ENCODE data around the gene ASB6.
"Not testable (repeated sequence)": the region's sequence is repeated elsewhere in the genome, so short reads cannot be mapped to it uniquely, and the experiment has no call there.

ASB6 gene

DNA sequence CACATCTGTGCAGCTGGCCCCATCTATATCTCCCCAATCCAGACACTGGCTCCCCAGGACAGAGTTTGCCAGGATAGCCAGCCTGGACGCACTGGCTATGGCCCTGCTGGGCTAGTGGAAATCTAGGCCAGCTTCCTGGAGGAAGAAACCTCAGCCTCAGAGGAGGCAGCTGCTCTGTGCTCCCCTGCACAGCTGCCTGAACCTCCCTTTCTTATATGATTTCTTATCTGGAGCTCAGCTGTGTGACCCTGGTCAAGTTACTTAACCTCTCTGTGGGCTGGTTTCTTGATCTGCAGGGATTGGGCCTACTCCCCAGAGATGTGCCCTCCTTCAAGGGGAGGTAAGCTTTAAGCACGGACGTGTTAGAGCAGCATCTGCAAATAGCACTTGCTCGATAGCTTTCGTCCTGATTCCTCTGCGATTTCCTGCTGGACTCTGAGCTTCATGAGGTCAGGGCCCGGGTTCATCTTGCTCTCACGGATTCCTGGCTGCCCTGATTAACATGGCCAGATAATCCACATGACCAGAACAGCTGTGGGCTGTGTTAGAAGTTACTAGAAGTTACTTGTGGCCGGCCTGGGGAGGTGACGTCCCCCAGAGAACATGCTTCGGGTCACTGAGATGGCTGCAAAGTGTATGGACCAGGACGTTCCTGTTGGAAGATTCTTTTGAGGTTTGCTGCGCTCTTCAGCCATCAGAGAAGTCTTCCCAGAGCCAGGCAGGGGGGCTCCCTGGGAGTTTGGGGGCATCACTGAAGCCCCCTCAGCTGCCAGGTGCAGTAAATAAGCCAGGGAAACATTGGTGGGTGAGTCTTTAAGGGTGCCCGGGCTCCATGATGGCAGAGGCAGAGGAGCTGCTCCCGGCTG, 35.6 kb downstream of the ASB6 start:
- DNase-seq (ENCODE audit: low read depth), result no peak

DNA sequence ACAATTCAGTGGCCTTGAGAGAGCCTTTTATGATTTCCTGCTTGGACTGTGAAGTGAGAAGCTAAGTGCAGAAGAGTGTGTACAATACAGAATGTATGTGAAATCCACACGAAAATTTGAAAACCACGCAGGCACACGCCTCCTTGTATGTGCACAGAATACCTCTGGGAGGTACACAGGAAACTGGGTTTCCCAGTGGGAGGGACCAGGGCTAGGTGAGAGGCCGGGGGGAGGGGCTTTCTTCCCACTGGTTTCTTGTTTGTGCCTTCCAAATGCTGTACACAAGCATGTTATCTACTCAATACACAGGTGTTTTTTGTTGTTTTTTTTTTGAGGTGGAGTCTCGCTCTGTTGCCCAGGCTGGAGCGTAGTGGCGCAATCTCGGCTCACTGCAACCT, 37.2 kb downstream of the ASB6 start:
- no peak for DNase-seq (ENCODE audit: low read depth)

DNA sequence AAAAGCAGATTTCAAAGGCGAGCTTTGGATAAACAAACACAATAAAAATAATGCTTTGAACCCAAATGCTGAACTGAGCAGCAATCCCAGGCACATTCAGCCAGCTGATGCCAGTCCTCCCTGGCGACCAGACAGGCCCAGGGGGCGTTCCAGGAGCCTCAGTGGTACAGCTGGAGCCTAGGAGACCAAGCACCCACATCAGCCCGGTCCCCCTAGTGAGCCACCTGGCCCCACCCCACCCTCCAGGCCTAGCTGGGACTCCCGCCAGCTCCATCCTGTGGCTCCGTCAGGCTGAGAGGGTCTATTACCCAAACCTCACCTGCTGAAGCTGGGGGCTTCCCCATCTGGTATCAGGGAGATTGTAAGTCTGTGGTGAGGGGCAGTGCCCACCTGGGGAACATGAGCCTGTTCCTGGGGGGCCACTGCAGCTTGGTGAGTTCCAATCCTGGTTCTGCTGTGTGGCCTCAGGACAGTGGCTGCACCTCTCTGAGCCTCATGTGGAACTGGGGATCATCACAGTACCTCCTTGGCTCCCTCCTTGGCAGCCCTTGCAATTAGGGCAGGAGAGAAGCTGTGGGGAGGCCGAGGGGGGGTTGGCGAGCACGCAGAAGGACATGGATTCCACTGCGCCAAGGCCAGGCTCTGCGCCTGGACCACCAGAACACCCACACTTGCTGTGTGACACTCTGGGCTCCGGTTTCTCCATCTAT, 37.7 kb downstream of the ASB6 start:
- no peak for DNase-seq (ENCODE audit: low read depth)

- DNase-seq (ENCODE audit: low read depth), result no peak
These were observed 39.1 kb downstream of the ASB6 start for GRCh38 chr9:129602598-129603415.

DNA sequence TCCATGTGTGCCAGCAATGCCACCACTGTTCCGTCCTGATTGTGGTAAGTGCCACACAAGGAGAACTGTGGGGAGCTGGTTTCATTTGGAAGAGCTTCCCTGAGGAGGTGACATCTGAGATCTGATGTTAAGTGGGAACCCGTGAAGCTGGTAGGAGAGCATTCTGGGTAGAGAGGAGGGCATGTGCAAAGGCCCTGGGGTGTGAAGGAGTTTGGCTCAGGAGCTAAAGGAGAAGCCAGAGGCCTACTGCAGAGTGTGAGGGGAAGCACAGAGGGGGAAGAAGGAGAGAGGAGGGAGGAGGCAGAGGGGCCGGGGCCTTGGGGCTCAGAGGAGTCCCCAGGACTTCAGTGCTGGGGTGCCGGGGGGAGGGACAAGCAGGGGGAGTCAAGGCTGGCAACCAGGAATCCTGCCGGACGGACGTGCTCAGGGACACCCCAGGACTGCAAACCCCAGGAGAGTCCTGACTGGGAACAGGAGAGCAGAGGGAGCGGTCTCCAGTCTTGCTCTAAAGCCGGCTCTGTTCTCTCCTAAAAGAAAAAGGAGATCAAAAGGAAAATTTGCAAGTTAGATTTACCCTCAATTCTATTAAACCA, 40.8 kb downstream of the ASB6 start:
- DNase-seq (ENCODE audit: low read depth), result no peak

DNA sequence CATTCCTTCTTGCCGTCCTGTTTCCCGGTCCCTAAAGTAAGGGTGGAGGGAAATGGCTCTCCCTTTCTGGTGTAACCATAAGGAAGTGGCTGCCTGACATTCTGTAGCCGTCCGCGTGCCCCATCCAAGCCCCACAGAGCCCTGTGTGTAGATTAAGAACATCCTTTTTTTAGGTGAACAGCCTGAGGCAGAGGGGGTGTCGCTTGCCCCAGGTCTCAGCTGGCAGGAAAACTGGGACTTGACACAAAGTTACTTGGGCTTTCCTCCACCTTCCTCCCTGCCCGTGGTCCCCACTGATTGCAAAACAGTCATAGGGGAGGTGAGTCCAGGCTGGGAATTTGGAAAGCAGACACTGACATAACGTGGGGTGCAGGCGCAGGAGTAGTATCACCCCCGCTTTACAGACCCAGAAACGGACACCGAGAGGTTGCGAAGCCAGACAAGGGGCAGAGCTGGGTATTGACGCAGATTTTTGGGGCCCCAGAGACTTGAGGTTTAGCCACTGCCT, 43.8 kb downstream of the ASB6 start:
- DNase-seq (ENCODE audit: low read depth), result no peak

DNA sequence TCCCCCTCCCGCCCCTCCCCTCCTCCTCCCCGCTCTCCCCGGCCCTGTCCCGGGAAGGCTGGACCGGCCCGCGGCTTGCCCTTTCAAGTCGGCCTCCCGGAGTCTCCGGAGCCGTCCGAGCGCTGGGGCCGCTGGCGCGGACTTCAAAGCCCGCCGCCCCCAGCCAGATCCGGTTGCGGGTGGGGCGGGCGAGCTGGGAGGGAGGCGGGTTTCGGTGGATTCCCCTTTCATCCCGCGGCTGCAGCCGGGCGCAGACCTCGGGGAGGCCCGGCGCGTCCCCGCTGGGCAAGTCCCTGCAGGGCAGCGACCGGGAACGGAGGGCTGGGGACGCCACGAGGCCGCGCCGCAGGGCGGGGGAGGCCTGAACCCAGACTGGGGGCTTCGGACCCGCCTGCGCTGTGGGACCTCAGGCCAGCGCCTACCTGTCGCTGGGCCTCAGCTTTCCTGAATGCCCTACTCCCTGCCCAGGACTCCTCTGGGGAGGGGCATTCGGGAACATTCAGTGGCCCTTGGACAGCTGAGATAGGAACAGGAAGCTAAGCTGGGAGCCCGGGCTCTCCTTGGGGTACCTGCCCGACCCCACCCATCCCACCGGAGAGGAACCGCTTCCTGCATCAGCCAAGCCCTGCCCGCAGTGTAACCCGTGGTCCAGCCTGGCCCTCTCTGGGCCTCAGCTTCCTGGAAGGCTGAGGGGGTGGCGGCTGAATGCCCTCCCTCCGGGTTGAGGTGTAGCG, 44.4 kb downstream of the ASB6 start:
- DNase-seq (ENCODE audit: low read depth), result peak; percentile 70

- peak; percentile 82 for DNase-seq (ENCODE audit: low read depth)
These were observed 45.2 kb downstream of the ASB6 start for GRCh38 chr9:129596541-129597331.

DNA sequence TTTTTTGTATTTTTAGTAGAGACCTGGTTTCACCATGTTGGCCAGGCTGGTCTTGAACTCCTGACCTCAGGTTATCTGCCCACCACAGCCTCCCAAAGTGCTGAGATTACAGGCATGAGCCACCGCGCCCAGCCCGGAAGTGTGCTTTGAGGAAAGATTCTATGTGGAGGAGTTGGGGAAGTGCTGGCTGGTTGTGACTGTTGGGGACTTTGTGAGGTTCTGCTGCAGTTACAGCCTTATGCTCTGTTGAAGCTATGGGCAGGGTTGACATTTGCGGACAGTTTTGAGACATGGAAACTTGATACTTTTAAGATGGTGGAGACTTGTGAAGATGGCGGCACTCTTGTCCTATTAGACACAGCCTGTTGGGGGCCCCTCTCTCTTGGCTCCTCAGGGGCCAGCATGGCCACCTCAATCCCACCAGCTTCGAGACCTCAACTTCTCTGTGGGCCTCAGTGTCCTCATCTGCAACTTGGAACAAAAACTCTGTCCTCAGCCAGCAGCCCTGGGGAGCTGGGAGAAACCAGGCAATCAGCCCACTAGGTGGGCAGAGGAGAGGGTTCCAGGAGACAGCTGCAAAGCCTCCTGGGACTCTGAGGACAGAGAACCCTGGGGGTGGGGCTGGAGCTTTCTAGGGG, 45.9 kb downstream of the ASB6 start:
- no peak for DNase-seq (ENCODE audit: low read depth)

DNA sequence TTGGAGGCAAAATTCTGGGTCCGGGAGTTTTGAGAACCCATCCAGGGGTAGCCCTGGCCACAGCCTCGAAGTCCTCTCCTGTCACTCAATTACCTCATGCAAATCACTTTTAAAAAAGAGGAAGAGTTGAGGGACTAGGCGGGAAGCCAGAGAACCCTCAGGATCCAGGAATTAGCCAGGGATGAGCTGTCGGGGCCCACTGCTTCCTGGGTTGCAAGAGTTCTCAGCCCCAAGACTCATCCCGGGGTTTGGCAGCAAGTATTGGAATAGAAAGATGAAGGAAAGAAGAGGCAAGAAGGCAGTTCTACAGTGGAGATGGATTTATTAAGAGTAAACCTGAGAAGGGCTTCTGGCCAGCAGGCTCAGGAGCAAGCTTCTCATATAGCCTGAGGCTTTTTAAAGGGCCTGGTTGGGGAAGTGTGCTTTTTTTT, 46.6 kb downstream of the ASB6 start:
- peak; percentile 74 for DNase-seq (ENCODE audit: low read depth)

DNA sequence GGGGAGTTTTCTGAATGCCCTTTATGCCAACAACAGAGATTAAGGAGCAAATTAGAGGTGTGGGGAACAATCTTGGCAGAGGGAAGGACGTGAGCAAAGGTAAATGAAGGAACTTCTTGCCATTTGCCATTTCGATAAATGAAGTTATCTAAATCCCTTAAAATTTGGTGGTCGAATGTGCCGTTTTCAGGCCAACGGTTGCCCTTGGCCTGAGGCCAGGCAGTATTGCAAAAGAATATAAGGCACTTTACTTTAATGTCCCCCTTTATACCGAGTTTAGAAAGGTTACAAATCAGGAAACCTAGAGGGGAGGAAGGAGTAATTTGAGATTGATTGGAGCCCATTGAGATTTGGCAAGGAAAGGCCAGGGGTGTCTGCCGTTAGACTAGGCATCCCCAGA, 47.3 kb downstream of the ASB6 start:
- DNase-seq (ENCODE audit: low read depth), result no peak

DNA sequence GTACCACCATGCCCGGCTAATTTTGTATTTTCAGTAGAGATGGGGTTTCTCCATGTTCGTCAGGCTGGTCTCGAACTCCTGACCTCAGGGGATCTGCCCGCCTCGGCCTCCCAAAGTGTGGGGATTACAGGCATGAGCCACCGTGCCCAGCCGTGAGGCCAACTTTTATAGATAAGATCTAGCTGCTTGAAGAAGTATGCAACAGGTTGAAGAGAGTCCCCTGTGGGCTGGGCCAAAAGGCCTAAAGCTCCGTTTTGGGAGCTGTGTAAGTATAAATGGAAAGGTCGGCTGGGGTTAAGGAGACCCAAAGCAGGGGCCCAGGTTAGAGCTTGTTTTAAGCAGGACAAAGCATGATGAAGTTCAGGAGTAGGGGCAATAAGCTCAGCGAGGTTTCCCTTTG, 49.2 kb downstream of the ASB6 start:
- DNase-seq (ENCODE audit: low read depth), result not testable (repeated sequence)

GRCh38 chr9:129591916-129592315, 50.0 kb downstream of the ASB6 start:
- DNase-seq (ENCODE audit: low read depth), result no peak

GRCh38 chr9:129590466-129590865, 51.5 kb downstream of the ASB6 start:
- DNase-seq (ENCODE audit: low read depth), result no peak

- no peak for DNase-seq (ENCODE audit: low read depth)
These were observed 54.3 kb downstream of the ASB6 start for GRCh38 chr9:129587487-129588262.

DNA sequence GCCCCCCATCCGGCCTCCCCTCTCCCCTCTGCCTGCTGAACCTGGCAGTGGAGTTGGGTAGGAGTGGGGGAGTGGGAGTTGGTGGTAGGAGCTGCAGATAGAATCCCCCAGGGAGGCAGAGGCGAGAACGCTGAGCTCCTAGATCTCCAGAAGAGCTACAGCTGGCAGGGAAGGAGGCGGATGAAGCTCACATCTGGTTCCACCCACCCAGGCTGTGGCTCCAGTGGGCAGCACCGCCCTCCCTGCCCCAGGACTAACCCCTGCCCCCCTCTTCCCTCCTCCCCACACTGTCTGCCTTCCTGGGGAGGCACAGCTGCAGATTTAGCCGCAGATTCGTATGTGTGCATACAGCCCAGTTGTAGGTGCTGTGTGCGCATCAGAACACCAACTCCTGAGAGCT, 55.3 kb downstream of the ASB6 start:
- DNase-seq (ENCODE audit: low read depth), result no peak

GRCh38 chr9:129586245-129586644, 55.7 kb downstream of the ASB6 start:
- no peak for DNase-seq (ENCODE audit: low read depth)

DNA sequence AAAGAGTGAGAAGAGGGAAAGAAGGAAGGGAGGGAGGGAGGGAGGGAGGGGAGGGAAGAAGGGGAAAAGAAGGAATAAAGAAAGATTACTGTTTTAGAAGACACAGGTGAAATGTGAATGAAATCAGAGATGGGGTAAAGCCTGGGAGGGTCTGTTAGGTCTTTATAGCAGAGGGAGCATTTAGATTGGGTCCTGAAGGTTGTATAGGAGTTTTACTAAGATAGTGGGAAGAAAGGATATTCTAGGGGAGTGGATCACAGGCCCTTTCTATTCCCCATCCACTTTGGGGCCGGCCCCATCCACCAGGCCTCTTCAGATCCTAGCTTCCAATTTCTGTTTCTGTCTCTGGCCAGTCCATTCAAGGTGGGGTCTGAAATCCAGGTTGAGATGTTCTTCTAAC, 56.6 kb downstream of the ASB6 start:
- no peak for DNase-seq (ENCODE audit: low read depth)
